ENCODE data around the gene LRRC37A3.

GRCh38 chr17:64947152-64947551 lies 27.9 kb upstream of the LRRC37A3 start:
- TF ChIP-seq EP300 (IDR thresholded peaks at IDR 0.05) (no peak), POLR2AphosphoS5 (IDR thresholded peaks at IDR 0.05) (no peak)

Data from gastroesophageal sphincter (tissue), 2 donors.